ENCODE data around the gene PLAAT3.
"Not testable (repeated sequence)": the region's sequence is repeated elsewhere in the genome, so short reads cannot be mapped to it uniquely, and the experiment has no call there.

PLAAT3 gene

DNA sequence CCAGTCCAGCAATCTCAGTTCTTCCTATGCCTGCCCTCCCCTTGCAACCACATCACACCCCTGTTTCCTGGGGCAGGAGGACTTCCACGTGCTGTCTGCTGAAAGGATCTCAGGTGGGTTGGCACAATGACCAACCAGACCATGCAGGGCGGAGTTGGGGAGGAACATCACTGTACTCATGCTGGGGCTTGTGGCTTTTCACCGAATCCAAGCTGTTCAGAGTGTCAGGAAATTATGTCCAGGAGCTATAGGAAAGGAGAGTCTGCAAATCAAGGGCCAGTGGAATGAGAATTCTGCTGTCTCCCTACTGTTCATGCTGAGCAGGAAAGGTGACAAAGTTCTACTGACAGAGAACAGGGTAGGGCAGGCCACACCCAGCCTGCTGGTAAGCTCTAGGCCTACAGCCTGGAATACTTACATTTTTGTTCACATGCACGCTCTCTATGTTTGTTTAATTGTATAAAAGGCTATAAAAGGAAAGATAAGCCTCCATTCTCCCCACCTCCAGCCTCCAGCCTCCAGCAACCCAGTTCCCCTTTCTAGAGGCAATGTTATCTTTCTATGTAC, 49.4 kb downstream of the PLAAT3 start:
- no peak for DNase-seq

DNA sequence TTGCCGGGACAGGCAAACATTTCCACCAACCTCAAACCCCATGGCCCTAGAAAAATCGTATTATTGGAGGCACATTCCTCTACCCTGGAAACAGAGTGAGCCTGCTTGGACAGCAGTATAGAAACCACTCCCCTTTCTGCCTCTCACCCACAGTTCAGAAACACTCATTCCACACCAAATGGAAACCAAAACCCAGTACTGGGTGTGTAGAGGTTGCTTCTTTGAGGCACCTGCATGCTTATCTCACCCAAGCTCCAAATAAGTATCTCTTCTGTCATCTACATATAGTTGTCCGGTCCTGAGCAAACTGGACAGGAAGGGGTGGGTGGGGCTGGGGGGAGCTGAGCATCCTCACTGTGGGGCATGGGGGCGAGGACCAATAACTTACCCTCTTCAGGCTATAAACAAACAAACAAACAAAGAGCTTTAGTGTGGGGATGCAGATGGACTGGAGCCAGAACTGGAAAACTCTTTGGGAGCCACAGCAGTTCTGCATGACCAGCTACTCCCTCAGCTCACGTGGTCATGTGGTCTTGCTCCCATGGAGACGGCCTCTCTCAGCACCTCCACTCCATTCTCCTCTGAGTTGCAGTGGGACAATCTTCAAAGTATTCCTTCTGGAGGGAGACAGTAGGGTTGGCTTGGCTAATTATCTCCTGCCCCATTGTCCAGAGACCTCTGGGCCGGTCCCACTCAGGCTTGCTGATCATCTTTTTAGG, 50.0 kb downstream of the PLAAT3 start:
- no peak for DNase-seq

DNA sequence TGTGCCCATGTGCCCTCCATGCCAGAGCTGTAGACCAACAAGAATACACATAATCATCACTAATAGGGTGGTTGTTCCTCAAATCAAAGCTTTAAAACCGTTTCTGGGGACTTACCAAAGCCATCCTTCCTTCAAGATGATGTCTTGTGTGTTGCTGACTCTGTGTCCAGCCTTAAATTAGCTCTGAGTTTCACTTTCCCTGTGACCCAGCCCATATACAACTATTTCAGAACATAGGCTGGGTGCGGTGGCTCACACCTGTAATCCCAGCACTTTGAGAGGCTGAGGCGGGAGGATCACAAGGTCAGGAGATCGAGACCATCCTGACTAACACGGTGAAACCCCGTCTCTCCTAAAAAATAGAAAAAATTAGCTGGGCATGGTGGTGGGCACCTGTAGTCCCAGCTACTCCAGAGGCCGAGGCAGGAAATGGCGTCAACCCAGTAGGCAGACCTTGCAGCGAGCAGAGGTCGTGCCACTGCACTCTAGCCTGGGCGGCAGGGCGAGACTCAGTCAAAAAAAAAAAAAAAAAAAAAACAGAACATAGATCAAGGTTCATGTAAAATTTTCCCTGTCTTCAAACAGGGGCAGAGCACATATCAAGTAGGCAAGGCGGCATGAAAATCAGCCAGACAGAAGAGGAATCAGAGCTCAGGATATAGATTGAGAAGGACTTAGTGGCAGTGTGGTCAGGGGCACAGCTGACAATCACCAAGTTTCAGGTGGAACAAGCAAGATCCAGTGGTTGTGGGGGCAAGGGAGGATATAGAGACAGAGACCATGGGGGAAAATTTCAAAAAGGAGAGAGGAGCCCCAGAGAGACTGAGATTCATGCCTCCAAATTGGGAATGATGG, 50.8 kb downstream of the PLAAT3 start, which contains the start of gene PLAAT2:
Gene PLAAT2 (minus strand): TSS at position 179 of the 855 bp plus-strand sequence. CDS start 55 bp downstream, at position 124.
- no peak for DNase-seq

DNA sequence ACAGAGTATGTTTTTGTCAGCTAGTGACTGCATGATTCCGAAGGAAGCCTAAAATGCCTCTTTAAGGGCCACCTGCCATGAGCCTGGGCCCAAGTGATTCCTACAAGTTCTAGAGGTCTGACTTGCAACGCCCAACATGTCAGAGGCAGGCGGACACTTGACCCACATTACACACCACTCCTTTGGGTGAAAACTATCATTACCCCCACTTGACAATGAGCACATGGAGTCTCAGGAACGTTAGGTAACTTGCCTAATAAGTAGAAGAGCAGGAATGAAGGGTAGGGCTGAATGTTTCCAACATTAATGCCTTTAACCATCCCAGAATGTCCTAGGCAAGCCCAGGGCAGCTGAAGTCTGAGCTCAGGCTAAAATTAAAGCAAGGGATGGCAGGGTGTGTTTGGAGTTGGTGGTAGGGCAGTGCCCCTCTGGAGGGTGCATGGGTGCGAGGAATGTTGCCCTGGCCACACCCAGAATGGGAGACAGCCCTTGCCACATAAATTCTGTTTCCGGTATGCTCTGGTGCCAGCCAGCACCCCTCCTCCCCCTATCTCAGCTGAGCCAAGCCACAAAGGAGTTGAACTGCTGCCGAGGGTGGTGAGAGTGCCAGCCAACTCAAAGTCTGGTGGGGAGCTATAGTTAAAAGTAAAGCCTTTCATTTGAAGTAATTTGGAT, 53.6 kb downstream of the PLAAT3 start:
- no peak for DNase-seq

DNA sequence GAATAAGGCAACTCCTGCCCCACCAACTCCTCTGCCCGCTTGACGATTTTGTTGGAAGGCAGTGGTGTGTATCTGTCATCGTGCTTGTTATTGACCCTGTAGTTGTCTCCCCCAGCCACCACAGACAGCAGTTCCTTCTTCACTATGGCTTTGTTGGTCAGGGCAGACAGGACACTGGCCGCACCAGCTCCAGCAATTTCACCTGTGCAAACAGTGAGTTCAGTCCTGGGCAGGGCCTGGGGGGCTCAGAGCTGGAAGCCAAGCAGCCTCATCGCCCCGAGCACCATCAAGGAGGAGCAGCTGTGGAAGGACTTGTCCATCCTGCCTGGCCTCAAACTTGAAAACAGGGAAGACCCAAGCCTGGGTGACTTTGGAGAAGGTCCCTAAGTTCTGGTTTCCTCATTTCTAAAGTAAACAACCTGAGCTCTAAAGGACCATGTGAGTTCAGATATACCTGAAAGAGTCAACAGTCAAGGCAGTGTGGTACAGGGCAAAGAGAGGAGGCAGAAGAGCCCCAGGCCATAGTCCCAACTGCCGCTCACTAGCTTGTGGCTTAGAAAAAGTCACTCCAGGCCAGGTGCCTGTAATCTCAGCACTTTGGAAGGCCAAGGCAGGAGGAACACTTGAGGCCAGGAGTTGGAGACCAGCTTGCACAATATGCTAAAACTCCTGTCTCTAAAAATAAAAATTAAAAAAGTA, 55.6 kb downstream of the PLAAT3 start:
- DNase-seq: no peak

DNA sequence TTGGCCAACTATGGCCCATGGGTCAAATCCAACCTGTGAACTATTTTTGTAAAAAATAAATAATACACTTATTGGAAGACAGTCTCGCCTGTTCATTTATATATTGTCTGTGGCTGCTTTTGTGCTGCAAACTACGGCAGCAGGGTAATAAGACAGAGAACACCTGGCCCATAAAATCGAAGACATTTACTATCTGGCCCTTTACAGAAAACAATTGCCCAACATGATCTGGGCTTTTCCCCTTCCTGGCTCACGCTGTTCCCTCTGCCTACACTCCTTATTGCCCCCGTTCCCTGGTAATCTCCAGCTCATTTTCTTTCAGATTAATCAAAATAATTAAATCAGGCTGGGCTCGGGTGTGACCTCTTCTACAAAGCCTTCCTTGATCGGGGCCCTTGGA, 56.7 kb downstream of the PLAAT3 start:
- DNase-seq: no peak

DNA sequence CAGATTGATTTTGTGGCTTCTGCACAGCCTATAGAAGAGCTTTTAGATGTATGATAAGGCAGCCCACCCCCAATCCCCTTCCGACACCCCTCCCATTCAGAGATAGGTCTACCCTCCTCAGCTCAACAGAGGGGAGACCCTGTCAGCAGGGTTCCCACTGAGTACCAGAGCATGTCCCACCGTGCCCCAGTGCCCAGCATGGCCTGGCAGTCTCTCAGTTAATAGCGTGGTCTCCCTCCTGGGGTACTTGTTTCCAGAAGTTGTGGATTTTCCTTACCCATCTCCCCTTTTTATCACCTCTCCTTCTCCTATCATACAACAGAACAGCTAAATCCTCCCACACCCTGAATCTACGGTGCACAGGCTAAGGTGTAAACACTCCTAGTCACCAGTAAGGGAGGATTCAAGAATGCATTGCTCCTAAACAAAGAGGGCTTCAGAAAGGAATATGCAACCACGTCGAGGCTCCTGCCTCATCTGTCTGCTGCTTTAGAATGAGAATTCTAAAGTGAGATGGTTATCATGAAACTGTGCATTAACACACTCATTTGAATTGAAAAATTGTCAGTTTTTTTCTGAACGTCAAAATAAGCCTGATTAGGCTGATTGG, 57.7 kb downstream of the PLAAT3 start:
- no peak for DNase-seq

DNA sequence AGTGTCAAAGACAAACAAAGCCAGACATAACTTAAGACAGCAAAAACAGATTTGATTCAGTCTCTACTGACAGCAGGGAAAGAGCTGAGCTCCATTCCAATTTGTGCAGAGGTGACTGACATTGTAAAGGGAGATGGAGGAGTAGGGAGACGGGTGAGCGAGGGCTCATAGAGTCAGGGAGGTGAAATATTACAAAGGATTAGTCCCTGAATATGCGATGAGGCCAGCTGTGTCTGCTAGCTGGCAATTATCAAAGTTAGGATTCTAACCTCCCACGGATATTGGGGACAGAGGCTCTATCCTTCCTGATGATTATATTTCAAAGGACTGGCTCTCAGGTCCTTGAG, 59.4 kb downstream of the PLAAT3 start:
- no peak for DNase-seq

DNA sequence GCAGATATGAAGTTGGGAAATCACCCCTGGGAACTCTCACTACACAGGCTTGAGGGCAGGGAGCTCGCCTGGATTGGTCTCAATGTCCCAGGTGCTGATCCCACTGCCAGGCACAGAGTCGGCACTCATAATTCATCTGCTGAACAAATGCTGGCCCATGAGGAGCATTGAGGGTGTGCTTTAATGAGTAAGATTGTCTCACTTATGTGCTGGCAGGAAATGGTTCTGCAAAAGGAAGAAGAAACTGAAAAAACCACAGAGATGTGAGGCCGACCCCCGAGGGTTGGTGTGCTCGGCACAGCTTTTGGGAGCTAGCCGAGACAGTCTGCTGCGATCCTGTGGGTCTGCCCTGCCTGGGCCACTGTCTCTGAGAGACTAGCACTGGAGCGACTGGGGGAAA, 60.5 kb downstream of the PLAAT3 start:
- peak; percentile 74 to 87 for DNase-seq

DNA sequence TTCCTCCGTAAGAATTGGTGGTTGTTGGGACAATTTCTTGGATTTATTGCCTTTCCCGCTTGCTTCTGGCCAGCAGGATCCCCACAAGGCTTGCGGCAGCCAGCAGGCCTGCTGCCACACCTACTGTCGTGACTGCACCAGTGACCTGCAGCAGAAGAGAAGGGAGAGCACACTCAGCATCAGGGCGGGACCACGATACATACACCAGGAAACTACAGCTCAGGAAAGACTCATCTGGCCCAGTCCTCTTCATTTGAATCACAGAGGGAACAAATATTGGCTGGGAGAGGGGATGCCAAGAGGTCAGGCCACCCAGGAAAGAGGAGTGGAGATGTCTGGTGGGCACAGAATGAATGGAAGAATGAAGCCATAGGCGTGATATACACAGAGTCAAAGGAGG, 61.3 kb downstream of the PLAAT3 start:
- no peak for DNase-seq

DNA sequence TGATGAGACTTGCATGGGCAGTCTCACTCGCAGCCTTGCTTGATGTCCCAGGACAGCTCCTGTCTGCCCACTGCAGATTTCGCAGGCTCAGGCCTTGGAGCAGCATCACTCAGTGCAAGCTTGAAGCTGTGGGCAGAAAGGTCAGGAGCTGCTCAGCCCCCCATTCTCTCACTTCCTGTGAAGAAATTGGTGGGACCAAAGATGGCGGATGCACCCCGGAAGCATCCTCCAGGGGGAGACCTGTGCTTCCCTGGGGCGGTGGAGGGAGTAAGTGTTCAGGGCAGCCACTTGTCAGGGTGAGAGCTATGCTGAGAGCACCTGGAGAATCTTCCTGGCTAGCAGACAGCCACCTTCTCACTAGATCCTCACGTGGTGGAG, 62.4 kb downstream of the PLAAT3 start:
- no peak for DNase-seq

DNA sequence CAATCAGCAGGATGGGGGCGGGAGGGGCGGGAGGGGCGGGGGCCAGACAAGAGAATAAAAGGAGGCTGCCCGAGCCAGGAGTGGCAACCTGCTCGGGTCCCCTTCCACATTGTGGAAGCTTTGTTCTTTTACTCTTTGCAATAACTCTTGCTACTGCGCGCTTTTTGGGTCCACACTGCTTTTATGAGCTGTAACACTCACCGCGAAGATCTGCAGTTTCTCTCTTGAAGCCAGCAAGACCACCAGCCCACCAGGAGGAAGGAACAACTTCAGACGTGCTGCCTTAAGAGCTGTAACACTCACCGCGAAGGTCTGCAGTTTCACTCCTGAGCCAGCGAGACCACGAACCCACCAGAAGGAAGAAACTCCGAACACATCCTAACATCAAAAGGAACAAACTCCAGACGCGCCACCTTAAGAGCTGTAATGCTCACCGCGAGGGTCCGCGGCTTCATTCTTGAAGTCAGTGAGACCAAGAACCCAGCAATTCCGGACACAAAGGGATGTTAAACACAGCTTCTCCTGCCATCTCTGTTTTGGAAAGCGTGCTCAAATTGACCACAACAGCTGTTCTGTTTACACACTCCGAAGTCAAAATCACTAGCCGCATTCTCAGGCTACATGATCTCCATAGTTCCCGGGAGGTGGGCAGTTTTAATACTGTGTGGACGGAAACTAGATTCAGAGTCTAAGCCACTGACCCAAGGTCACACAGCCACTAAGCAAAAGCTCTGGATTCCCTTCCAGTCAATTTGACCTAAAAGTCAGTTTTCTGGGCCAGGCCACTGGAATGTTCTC, 62.9 kb downstream of the PLAAT3 start:
- no peak for DNase-seq

DNA sequence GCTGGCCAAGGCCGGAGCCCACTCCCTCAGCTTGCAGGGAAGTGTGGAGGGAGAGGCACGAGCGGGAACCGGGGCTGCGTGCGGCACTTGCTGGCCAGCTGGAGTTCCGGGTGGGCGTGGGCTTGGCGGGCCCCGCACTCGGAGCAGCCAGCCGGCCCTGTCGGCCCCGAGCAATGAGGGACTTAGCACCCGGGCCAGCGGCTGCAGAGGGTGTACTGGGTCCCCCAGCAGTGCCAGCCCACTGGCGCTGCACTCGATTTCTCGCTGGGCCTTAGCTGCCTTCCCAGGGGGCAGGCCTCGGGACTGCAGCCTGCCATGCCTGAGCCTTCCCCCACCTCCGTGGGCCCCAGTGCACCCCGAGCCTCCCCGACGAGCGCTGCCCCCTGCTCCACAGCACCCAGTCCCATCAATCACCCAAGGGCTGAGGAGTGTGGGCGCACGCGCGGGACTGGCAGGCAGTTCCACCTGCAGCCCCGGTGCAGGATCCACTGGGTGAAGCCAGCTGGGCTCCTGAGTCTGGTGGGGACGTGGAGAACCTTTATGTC, 64.0 kb downstream of the PLAAT3 start:
- DNase-seq: not testable (repeated sequence)

DNA sequence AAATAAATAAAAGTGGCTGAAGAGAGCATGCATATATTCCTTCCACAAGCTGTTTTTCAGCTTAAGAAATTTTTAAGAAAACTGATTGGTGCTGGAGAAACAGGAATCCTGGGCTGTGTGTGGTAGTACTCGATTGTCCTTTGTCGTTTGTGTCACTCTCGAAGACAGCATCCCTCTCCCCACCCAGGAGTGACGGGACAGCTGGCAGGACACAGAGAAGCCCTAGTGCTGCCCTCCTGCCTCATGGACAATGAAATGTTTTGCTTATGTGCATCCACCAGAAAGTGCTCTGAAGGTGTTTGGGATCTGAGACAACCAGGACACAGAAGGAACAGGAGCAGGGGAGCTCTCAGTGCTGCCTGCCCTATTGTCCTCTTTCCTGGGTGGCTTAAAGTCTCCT, 64.8 kb downstream of the PLAAT3 start:
- DNase-seq: no peak

DNA sequence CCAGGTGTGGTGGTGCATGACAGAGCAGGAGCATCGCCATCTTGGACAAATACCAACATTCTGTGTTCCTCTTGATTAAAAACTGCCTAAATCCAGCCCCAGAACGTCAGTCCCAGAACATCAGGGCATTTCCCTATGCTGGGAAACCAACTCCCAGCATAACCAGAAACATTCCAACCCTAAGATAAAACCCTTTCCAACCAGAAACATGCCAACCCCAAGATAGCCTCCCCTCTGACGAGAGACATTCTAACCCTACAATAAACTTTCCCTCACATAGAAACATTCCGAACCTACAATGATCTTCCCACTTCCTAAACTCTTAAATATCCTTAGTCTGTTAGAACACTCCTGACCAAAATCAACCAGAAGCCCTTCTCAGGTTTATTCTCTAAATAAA, 66.1 kb downstream of the PLAAT3 start:
- no peak for DNase-seq

DNA sequence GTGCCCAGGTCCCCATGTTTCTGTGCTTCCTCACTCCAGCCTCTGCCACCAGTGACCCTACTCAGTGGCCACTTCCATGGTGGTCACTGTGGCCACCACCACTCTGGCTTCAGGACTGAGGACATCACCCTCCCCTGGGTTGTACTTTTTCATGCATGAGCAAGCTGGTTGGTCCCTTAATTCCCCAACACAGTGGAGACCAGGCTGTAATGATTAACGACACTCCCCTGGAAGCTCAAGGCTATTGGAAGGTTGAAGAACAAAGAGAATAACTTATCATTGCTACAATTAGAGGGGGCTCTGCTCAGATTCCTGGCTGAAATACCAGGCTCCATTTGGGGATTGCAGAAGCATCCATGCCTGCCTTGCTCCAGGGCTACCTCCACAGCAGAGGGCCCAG, 67.2 kb downstream of the PLAAT3 start:
- no peak for DNase-seq

DNA sequence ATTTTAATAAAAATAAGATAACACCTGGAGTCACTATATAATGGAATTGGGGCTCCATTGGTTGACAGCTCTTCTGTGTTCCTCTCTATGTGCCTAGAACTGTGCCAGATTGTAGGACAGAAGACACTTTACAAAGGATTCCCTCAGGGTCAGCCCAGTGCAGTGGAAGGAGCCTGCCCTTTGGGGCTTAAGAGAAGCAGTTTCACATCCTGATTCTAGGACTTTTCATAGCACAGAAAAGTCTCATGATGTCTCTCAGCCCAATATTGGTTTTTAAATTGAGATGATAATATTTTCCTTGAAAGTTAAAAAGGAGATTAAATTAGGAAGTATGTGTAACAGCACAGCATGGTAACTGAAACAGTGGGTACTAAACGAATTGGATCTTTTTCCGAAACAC, 70.5 kb downstream of the PLAAT3 start:
- DNase-seq: no peak

DNA sequence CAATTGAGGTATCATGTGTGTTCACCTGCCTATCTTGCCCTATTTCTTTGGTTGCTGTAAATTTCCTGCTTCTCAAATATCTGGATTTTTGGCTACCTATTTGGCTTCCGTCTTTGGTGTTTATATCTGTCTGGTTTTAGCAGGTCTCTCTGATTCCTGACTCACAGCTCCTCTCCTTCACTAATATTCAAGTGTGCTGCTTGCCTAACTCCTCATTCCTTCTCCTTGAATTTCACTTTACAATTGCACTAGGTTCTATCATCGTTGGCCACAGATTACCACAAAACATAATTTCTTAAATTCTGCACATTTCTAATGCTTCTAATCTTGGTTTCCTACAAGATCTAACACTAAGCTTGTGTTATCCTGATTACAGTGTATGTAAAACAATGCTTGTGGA, 71.7 kb downstream of the PLAAT3 start:
- DNase-seq: not testable (repeated sequence)

DNA sequence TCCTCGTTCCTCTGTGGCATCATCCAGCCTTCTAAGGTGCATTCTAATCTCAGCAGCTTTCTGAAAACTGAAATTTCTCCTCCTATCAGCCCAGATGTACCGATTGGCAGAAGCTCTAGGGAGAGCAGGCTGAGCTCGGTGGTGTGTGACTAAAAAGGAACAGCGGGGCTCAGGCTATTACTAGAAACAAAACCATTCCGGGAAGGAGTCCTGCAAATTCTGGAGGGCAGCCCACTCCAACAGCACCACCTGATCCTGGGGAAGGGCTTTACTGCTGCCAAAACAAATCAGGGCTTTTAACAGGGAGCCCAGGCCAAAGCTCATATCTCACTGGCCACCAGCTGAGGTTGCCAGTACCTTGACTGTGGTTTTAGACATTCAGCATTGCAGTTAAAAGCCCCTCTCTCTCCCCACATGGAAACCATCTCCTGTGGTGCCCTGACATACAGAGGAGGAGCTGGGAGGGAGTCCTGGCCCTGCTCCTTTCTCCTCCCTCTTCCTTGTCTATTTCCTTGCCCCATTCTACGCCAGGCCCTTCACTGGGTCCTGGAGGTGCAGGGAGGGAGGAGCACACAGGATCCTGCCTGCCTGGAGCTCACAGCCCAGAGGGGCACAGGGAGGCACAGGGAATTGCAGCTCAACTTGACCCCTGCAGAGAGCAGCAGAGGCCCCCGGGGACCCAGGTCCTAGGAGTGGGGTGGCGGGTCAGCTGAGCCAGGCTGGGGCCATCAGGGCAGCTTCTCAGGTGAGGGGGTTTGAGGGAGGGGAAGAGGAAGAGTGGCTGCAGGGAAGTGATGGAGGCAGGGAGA, 76.7 kb downstream of the PLAAT3 start:
- no peak for DNase-seq

DNA sequence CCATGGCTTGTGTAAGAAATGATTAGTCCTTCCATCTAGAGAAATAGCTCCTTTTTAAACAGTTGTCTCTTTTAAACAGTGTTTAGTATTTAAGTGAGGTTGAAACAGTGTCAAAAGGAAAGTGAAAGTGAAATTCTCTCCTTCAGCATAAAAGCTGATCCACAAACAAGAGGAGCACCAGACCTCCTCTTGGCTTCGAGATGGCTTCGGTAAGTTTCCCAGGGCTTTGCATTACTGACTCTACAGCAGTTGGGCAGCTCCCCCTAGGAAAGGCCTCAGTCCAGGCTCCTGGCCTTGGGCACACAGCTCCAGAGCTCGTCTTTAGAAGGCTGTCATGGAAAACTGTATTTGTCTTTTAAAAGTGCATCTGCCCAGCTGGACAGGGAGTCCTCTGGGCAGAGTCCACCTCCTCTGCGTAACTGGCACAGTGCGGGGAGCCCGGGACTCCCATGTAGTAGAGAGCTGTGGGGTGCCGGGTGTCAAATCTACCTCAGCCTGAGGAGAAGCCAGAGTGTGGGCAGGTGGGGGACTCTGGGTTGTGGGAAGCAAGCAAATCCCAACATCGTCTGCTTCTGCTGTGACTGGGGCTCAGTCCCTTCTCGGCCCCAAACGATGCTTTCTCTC, 77.5 kb downstream of the PLAAT3 start, which contains the start of gene PLAAT4:
Gene PLAAT4 (plus strand): TSS at position 140 of the 624 bp plus-strand sequence. CDS start 61 bp downstream, at position 201.
- DNase-seq: peak; percentile 8 to 14

Measured in Kasumi-1 (cell line).